Right hindlimb (tissue), 1 donor: ENCODE data around the gene PP2D1.
A peak's percentile ranks its signal among the peaks of the same experiment; 100 is the strongest.
"Not testable (repeated sequence)": the region's sequence is repeated elsewhere in the genome, so short reads cannot be mapped to it uniquely, and the experiment has no call there.

Experiments used
- DNase-seq: peaks from one replicate; pipeline ENCODE4 v3.0.0-alpha.2; 2018

Gene PP2D1

DNA sequence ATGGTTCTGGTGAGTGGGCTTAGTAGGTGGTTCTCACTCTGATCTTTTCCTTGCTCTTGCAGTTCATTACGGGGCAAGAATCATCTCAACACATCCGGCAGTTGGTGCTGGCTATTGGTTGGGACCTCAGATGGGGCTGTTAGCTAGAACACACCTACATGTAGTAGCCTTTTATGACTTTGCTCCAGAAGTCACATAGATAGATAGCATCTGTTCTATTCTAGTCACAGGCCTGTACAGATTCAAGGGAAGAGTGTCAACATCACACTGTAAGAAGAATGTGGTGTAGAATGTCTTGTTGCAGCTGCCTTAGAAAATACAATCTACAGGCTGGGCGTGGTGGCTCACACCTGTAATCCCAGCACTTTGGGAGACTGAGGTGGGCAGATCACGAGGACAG, 50.1 kb downstream of the PP2D1 start:
- DNase-seq = no peak

DNA sequence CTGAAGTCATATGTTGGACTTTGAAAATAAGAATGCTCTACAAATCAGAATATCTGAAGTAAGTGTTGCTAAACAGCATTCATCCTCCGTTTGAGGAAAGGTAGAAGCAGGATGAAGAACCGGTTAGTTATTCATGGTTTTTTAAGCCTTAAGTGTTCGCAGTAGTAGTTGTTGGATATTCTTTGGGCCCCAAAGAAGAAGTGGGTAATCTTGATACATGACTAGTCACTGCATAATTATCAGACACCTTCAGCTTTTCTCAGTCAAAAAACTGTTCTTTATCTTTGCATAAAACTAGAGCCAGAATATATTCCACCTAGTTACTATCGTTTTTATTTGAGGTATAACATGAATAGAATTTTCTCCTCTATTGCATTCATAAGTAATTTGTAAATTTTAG, 51.4 kb downstream of the PP2D1 start:
- no peak for DNase-seq

GRCh38 chr3:19959505-19959904, 52.6 kb downstream of the PP2D1 start:
- no peak for DNase-seq

DNA sequence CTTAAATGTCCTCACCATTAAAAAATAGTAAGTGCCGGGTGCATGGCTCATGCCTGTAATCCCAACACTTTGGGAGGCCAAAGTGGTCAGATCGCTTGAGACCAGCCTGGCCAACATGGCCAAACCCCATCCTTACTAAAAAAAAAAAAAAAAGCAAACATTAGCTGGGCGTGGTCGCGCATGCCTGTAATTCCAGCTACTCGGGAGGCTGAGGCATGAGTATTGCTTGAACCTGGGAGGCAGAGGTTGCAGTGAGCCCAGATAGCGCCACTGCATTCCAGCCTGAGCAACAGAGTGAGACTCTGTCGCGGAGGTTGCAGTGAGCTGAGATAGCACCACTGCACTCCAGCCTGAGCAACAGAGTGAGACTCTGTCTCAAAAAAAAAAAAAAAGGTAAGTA, 54.7 kb downstream of the PP2D1 start:
- not testable (repeated sequence) for DNase-seq

DNA sequence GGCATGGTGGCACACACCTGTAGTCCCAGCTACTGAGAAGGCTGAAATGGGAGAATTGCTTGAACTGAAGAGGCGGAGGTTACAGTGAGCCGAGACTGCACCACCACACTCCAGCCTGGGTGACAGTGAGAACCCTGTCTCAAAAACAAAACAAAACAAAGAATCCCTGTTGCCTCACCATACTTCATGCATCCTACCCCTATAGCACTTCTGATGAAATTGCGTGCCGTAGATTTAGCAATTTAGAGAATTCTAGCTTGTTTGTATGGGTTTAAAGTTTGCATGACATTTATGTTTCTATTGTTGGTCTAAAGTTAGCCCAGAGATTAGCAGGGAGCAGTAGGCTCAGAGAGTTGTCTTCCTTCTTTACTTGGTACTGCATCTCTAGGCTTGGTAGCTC, 57.4 kb downstream of the PP2D1 start:
- no peak for DNase-seq

GRCh38 chr3:19950316-19950715, 61.7 kb downstream of the PP2D1 start:
- DNase-seq = no peak

- DNase-seq = no peak
Measured at GRCh38 chr3:19948226-19948591, 63.9 kb downstream of the PP2D1 start.

DNA sequence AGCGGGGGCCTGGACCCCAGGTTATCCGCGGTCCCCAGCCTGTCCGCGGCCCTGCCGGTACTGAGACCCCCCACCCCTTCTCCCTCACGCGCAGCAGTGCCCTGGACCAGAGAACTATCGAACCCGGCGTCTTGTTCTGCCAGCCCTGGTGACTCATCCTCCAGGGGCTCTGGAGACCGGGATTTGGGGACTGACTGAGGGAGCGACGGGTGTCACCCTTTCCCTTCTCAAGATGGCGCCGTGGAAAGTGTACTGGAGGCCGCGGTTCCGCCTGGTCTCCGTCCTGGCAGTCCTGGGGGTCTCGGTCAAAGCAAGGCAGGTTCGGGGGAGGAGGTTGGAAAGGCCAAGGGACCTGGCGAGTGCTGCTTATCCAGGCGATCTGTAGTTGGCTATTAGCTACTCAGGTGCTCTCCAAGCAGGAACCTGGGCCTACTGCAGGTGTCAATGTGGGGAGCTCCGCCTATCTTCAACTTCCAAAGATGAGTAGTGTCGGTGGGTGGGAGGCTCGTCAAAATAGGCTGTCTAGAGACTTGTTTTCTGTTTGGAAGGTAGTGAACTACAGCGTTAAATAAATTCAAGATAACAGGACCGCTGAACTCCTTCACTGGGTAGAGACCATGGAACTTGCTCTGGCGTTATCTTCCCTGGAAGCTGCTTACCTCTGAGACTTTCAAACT, 64.4 kb downstream of the PP2D1 start:
- DNase-seq = peak; percentile 65

- DNase-seq = peak; percentile 98
Measured at GRCh38 chr3:19946832-19947548, 65.1 kb downstream of the PP2D1 start, which contains the start of gene RAB5A. Gene RAB5A, plus strand, starts transcription at chr3:19947097. Its CDS starts 3,802 bp downstream, at chr3:19950899.

GRCh38 chr3:19945969-19946831, 65.9 kb downstream of the PP2D1 start:
- DNase-seq = peak; percentile 22

- DNase-seq = no peak
Measured at GRCh38 chr3:19945534-19945933, 66.5 kb downstream of the PP2D1 start.

- no peak for DNase-seq
Measured at GRCh38 chr3:19940643-19941042, 71.4 kb downstream of the PP2D1 start.

- DNase-seq = no peak
Measured at GRCh38 chr3:19938295-19938627, 73.8 kb downstream of the PP2D1 start.

DNA sequence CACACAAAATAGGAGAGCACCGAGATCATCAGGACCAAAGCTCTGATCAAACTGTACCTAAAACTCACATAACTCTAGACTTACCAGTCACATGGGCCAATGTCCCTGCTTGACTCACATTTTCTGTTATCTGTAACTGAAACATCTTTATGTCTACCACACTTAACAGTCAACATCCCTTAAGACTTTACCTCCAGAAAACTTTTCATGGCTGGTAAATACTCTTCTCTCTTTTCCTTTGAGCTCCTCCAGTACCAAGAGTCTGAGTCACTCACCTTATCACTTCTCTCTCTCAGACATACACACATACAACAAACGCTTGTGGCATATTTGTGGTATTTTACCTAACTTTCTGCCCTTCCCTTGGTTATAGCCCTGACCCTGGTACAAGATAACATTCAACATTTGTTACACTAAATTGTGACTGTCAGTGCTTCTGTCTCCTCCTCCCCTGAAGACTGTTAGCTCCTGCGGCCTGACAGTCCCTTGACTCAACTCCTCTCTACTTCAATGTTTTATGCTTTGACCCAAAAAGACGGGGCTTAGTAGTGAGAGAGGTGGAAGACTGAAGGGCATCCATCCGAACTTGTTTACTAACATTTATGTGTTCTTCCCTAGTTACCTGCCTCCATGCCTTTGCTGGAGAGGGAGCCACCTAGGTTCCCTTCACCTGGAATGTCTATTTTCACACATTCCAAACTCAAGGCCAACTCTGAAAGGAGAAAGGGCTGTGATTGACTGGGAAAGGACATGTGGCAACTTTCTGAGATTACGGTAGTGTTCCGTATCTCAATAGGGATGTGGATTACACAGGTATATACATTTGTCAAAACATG, 74.4 kb downstream of the PP2D1 start:
- no peak for DNase-seq
